Measurements from ENCODE around the gene ZMAT3.

The ZMAT3 gene

DNA sequence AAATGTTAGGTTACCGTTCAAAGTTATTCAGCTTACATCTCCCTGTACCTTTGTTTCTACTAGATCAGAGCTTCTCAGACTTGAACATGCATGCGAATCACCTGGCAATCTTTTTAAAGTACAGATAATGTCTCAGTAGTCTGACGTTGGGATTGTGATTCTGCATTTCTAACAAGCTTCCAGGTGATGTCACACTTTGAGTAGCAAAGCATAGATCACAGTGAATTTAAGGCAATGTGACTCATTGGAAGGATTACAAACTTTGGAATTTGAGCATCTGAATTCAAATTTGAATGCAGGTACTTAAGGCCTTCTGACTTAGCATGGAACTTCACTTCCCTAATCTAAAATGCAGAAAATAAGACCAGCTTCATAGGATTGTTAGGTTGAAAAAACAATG lies 10.8 kb upstream of the ZMAT3 start:
- Histone ChIP-seq H3K9me3 (ENCODE audit: insufficient read depth, low read depth, low read length) (no peaks in the 10 kb centered on the region), H3K79me2 (ENCODE audit: insufficient read depth, low read length) (no peaks in the 10 kb centered on the region), H3K4me2 (ENCODE audit: low read depth, low read length, poor library complexity, severe bottlenecking) (no peak overlapping the region), H3K4me3 (ENCODE audit: low read length, poor library complexity, severe bottlenecking) (no peak overlapping the region), H4K20me1 (ENCODE audit: insufficient read depth, low read length, poor library complexity, severe bottlenecking) (no peaks in the 10 kb centered on the region), H3K36me3 (ENCODE audit: insufficient read depth, low read length) (no peaks in the 10 kb centered on the region), H3F3A (ENCODE audit: low read depth) (no peaks in the 10 kb centered on the region), H3K27me3 (ENCODE audit: insufficient read depth, low read length, poor library complexity, severe bottlenecking) (no peaks in the 10 kb centered on the region), H3K9me2 (replicated peaks; ENCODE audit: low read depth, low read length) (no peaks in the 10 kb centered on the region), H3K9ac (ENCODE audit: low read depth, low read length, poor library complexity, severe bottlenecking) (no peak overlapping the region), H2AFZ (ENCODE audit: low read length) (no peak overlapping the region), H3K4me1 (ENCODE audit: insufficient read depth, low read length, poor library complexity, severe bottlenecking) (no peaks in the 10 kb centered on the region)
- TF ChIP-seq EZH2phosphoT487 (IDR thresholded peaks at IDR 0.05; ENCODE audit: borderline replicate concordance) = no peak

- no peak overlapping the region for H2AFZ ChIP-seq (ENCODE audit: low read length)
- no peaks in the 10 kb centered on the region for H3K79me2 ChIP-seq (ENCODE audit: insufficient read depth, low read length)
- no peak overlapping the region for H3K4me3 ChIP-seq (ENCODE audit: low read length, poor library complexity, severe bottlenecking)
- H3K4me2 ChIP-seq (ENCODE audit: low read depth, low read length, poor library complexity, severe bottlenecking) = no peak overlapping the region
- TF ChIP-seq EZH2phosphoT487 (IDR thresholded peaks at IDR 0.05; ENCODE audit: borderline replicate concordance) (no peak), CTCF (conservative IDR thresholded peaks at IDR 0.05; ENCODE audit: low read length) (no peak)
- H3K9me3 ChIP-seq (ENCODE audit: insufficient read depth, low read depth, low read length) = no peaks in the 10 kb centered on the region
- H3F3A ChIP-seq (ENCODE audit: low read depth) = no peaks in the 10 kb centered on the region
- H3K36me3 ChIP-seq (ENCODE audit: insufficient read depth, low read length) = no peaks in the 10 kb centered on the region
- H3K4me1 ChIP-seq (ENCODE audit: insufficient read depth, low read length, poor library complexity, severe bottlenecking) = no peaks in the 10 kb centered on the region
- H3K9ac ChIP-seq (ENCODE audit: low read depth, low read length, poor library complexity, severe bottlenecking) = no peak overlapping the region
- H3K27me3 ChIP-seq (ENCODE audit: insufficient read depth, low read length, poor library complexity, severe bottlenecking) = no peaks in the 10 kb centered on the region
- no peaks in the 10 kb centered on the region for H3K9me2 ChIP-seq (replicated peaks; ENCODE audit: low read depth, low read length)
- H4K20me1 ChIP-seq (ENCODE audit: insufficient read depth, low read length, poor library complexity, severe bottlenecking) = no peaks in the 10 kb centered on the region
Measured at GRCh38 chr3:179081885-179082284, 10.3 kb upstream of the ZMAT3 start.

DNA sequence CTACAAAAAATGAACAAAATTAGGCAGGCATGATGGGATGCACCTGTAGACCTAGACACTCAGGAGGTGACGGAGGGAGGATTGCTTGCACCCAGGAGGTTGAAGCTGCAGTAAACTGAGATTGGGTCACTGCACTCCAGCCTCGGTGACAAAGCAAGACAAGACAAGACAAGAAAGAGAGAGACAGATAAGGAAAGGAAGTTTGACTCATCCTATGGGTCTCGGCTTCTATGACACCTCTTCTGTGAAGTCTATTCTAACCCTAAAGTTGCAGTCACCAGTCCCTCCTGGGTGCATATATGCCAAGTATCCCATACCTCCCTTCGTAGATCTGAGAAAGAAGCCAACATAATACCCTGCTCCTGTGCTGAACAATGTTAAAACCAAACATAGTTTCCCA lies 7.9 kb upstream of the ZMAT3 start:
- no peaks in the 10 kb centered on the region for H3K36me3 ChIP-seq (ENCODE audit: insufficient read depth, low read length)
- H3K79me2 ChIP-seq (ENCODE audit: insufficient read depth, low read length) = no peaks in the 10 kb centered on the region
- H3K4me3 ChIP-seq (ENCODE audit: low read length, poor library complexity, severe bottlenecking) = no peak overlapping the region
- peak overlapping the region; percentile 50; the same call in 1 of the 2 replicates for H2AFZ ChIP-seq (ENCODE audit: low read length)
- H3K9me3 ChIP-seq (ENCODE audit: insufficient read depth, low read depth, low read length) = no peaks in the 10 kb centered on the region
- H4K20me1 ChIP-seq (ENCODE audit: insufficient read depth, low read length, poor library complexity, severe bottlenecking) = no peaks in the 10 kb centered on the region
- H3F3A ChIP-seq (ENCODE audit: low read depth) = no peaks in the 10 kb centered on the region
- TF ChIP-seq EZH2phosphoT487 (IDR thresholded peaks at IDR 0.05; ENCODE audit: borderline replicate concordance) (no peak), CTCF (conservative IDR thresholded peaks at IDR 0.05; ENCODE audit: low read length) (no peak)
- no peak overlapping the region for H3K9ac ChIP-seq (ENCODE audit: low read depth, low read length, poor library complexity, severe bottlenecking)
- H3K9me2 ChIP-seq (replicated peaks; ENCODE audit: low read depth, low read length) = no peaks in the 10 kb centered on the region
- H3K4me2 ChIP-seq (ENCODE audit: low read depth, low read length, poor library complexity, severe bottlenecking) = no peak overlapping the region
- H3K27me3 ChIP-seq (ENCODE audit: insufficient read depth, low read length, poor library complexity, severe bottlenecking) = no peaks in the 10 kb centered on the region
- no peaks in the 10 kb centered on the region for H3K4me1 ChIP-seq (ENCODE audit: insufficient read depth, low read length, poor library complexity, severe bottlenecking)

Measured in Loucy (cell line).